IPS DF 19.7 (cell line): Measurements from ENCODE around the gene RB1.
"Not testable (repeated sequence)": the region's sequence is repeated elsewhere in the genome, so short reads cannot be mapped to it uniquely, and the experiment has no call there.

Experiments
- DNase-seq: peaks from one replicate; pipeline ENCODE4 v3.0.0-alpha.2; 2013; ENCODE audit warnings: low read depth, low spot score

RB1 gene

GRCh38 chr13:48448959-48449614 is 145.5 kb downstream of the RB1 start:
- DNase-seq = no peak

GRCh38 chr13:48449656-48450055 is 146.1 kb downstream of the RB1 start:
- no peak for DNase-seq

GRCh38 chr13:48451196-48451595 is 147.6 kb downstream of the RB1 start:
- DNase-seq = not testable (repeated sequence)

- DNase-seq = no peak
Observed at GRCh38 chr13:48456546-48456945, 153.0 kb downstream of the RB1 start.

- DNase-seq = no peak
Observed at GRCh38 chr13:48457578-48458242, 154.2 kb downstream of the RB1 start.

- no peak for DNase-seq
Observed at GRCh38 chr13:48475230-48475629, 171.7 kb downstream of the RB1 start.

GRCh38 chr13:48476215-48476614 is 172.7 kb downstream of the RB1 start:
- no peak for DNase-seq

- no peak for DNase-seq
Observed at GRCh38 chr13:48476686-48477085, 173.1 kb downstream of the RB1 start.

GRCh38 chr13:48477191-48477855 is 173.8 kb downstream of the RB1 start:
- DNase-seq = no peak

- DNase-seq = no peak
Observed at GRCh38 chr13:48478391-48478790, 174.8 kb downstream of the RB1 start.

GRCh38 chr13:48483575-48483974 is 180.0 kb downstream of the RB1 start:
- no peak for DNase-seq

- DNase-seq = no peak
Observed at GRCh38 chr13:48485432-48485831, 181.9 kb downstream of the RB1 start.

- no peak for DNase-seq
Observed at GRCh38 chr13:48486362-48486761, 182.8 kb downstream of the RB1 start.

GRCh38 chr13:48486836-48487235 is 183.3 kb downstream of the RB1 start:
- no peak for DNase-seq

- no peak for DNase-seq
Observed at GRCh38 chr13:48487968-48488367, 184.4 kb downstream of the RB1 start.

- no peak for DNase-seq
Observed at GRCh38 chr13:48488995-48489394, 185.4 kb downstream of the RB1 start.

GRCh38 chr13:48489666-48490065 is 186.1 kb downstream of the RB1 start:
- DNase-seq = no peak

GRCh38 chr13:48490241-48490640 is 186.7 kb downstream of the RB1 start:
- DNase-seq = no peak

GRCh38 chr13:48491423-48492095 is 188.0 kb downstream of the RB1 start:
- DNase-seq = no peak

GRCh38 chr13:48492096-48492440 is 188.5 kb downstream of the RB1 start:
- no peak for DNase-seq

GRCh38 chr13:48492470-48493065 is 189.0 kb downstream of the RB1 start:
- no peak for DNase-seq
